Measurements from ENCODE around the gene NEXN.

The NEXN gene

DNA sequence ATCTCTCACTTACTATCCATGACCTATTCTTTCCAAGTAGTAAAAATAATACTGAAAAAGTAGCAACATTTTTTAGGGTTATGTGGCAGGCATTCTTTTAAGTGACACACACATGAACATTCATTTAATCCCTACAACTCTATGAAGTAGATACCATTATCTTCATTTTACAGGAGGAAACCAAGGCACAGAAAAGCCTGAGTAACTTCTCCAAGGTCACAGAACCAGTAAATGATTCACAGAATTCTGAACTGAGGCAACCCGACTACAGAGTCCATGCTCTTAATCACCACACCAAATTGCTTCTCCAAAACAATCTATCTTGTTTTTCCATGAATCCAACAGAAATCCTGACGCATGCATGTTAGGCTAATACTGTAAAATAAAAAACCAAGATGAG lies 73.0 kb downstream of the NEXN start:
- no peak for DNase-seq (ENCODE audit: low read depth in 1 of 2, low spot score in 1 of 2)
- TF ChIP-seq, protein P1, sequence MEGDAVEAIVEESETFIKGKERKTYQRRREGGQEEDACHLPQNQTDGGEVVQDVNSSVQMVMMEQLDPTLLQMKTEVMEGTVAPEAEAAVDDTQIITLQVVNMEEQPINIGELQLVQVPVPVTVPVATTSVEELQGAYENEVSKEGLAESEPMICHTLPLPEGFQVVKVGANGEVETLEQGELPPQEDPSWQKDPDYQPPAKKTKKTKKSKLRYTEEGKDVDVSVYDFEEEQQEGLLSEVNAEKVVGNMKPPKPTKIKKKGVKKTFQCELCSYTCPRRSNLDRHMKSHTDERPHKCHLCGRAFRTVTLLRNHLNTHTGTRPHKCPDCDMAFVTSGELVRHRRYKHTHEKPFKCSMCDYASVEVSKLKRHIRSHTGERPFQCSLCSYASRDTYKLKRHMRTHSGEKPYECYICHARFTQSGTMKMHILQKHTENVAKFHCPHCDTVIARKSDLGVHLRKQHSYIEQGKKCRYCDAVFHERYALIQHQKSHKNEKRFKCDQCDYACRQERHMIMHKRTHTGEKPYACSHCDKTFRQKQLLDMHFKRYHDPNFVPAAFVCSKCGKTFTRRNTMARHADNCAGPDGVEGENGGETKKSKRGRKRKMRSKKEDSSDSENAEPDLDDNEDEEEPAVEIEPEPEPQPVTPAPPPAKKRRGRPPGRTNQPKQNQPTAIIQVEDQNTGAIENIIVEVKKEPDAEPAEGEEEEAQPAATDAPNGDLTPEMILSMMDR (IDR thresholded peaks at IDR 0.05; ENCODE audit: insufficient read depth, low read length): no peak
- TF ChIP-seq POLR2AphosphoS5 (IDR thresholded peaks at IDR 0.05; ENCODE audit: low read depth) (no peak), GABPA (IDR thresholded peaks at IDR 0.05; ENCODE audit: low read depth) (no peak), REST (IDR thresholded peaks at IDR 0.05; ENCODE audit: insufficient replicate concordance, low read depth) (no peak), SPI1 (IDR thresholded peaks at IDR 0.05; ENCODE audit: borderline replicate concordance, low read depth) (no peak)
- no peak overlapping the region for H3K4me3 ChIP-seq (replicated peaks; ENCODE audit: insufficient read depth, low read length)
- no peaks in the 10 kb centered on the region for H3K27me3 ChIP-seq (ENCODE audit: insufficient read depth, poor library complexity, severe bottlenecking)
- no peak overlapping the region for H3K27ac ChIP-seq (replicated peaks)

GRCh38 chr1:77966291-77966690 lies 77.9 kb downstream of the NEXN start:
- no peak for TF ChIP-seq REST (IDR thresholded peaks at IDR 0.05; ENCODE audit: insufficient replicate concordance, low read depth)
- no peak for TF ChIP-seq POLR2AphosphoS5 (IDR thresholded peaks at IDR 0.05; ENCODE audit: low read depth)
- TF ChIP-seq, protein P1 (IDR thresholded peaks at IDR 0.05; ENCODE audit: insufficient read depth, low read length): no peak
- TF ChIP-seq GABPA (IDR thresholded peaks at IDR 0.05; ENCODE audit: low read depth): no peak
- TF ChIP-seq SPI1 (IDR thresholded peaks at IDR 0.05; ENCODE audit: borderline replicate concordance, low read depth): no peak
- Histone ChIP-seq H3K27ac (replicated peaks) (no peak overlapping the region), H3K4me3 (replicated peaks; ENCODE audit: insufficient read depth, low read length) (no peak overlapping the region), H3K27me3 (ENCODE audit: insufficient read depth, poor library complexity, severe bottlenecking) (no peaks in the 10 kb centered on the region)
- DNase-seq (ENCODE audit: low read depth in 1 of 2, low spot score in 1 of 2): no peak

GRCh38 chr1:77970192-77970591 lies 81.8 kb downstream of the NEXN start:
- H3K27ac ChIP-seq (replicated peaks): no peak overlapping the region
- TF ChIP-seq GABPA (IDR thresholded peaks at IDR 0.05; ENCODE audit: low read depth): no peak
- no peak for TF ChIP-seq SPI1 (IDR thresholded peaks at IDR 0.05; ENCODE audit: borderline replicate concordance, low read depth)
- TF ChIP-seq POLR2AphosphoS5 (IDR thresholded peaks at IDR 0.05; ENCODE audit: low read depth): no peak
- TF ChIP-seq, protein P1 (IDR thresholded peaks at IDR 0.05; ENCODE audit: insufficient read depth, low read length): no peak
- no peak for TF ChIP-seq REST (IDR thresholded peaks at IDR 0.05; ENCODE audit: insufficient replicate concordance, low read depth)
- no peak for DNase-seq (ENCODE audit: low read depth in 1 of 2, low spot score in 1 of 2)
- no peak overlapping the region for H3K4me3 ChIP-seq (replicated peaks; ENCODE audit: insufficient read depth, low read length)
- no peaks in the 10 kb centered on the region for H3K27me3 ChIP-seq (ENCODE audit: insufficient read depth, poor library complexity, severe bottlenecking)

Data from HL-60 (cell line).